GM19193 (cell line): Measurements from ENCODE around the gene DPH1.

Experiments
- POLR2A ChIP-seq: IDR thresholded peaks from 4 replicates; pipeline ENCODE4 v1.6.1; 2011; ENCODE audit not compliant: insufficient read depth, insufficient read length; ENCODE audit errors: extremely low read depth

DPH1 gene

GRCh38 chr17:2084036-2084765 lies 54.2 kb downstream of the DPH1 start:
- no peak for TF ChIP-seq POLR2A

- no peak for TF ChIP-seq POLR2A
Measured at GRCh38 chr17:2084766-2085647, 55.1 kb downstream of the DPH1 start.

- TF ChIP-seq POLR2A = no peak
Measured at GRCh38 chr17:2085648-2085949, 55.6 kb downstream of the DPH1 start.

- TF ChIP-seq POLR2A = no peak
Measured at GRCh38 chr17:2086306-2086705, 56.4 kb downstream of the DPH1 start.

- peak; percentile 35 for TF ChIP-seq POLR2A
Measured at GRCh38 chr17:2087597-2088211, 57.8 kb downstream of the DPH1 start.

- TF ChIP-seq POLR2A = no peak
Measured at GRCh38 chr17:2089021-2089422, 59.1 kb downstream of the DPH1 start.

GRCh38 chr17:2090210-2090641 lies 60.3 kb downstream of the DPH1 start:
- TF ChIP-seq POLR2A = no peak

- TF ChIP-seq POLR2A = peak; percentile 16
Measured at GRCh38 chr17:2090804-2091534, 61.0 kb downstream of the DPH1 start.

GRCh38 chr17:2092253-2092652 lies 62.3 kb downstream of the DPH1 start:
- no peak for TF ChIP-seq POLR2A

- TF ChIP-seq POLR2A = no peak
Measured at GRCh38 chr17:2093349-2093748, 63.4 kb downstream of the DPH1 start.
